Thyroid gland (tissue), 4 donors: ENCODE data around the gene ZNF593. TPM values are rescaled to one million over a fixed set of nuclear protein-coding genes. Genes with fewer than 3 reads are reported as not detected.

Experiments used
- DNase-seq, 2 donors: peaks; one replicate each; pipeline ENCODE4 v3.0.0-alpha.2; 2019
- H3K27ac ChIP-seq, 3 donors: fragments of 200-600 bp; sonication (generic); 1 replicate in 2 of 3; 2 replicates in 1 of 3; pipeline ENCODE4 v1.5.1; 2016 to 2019; ENCODE audit warnings: mild to moderate bottlenecking in 1 of 3, moderate library complexity in 1 of 3
- H3K27me3 ChIP-seq: fragments of 200-600 bp; sonication (generic); one replicate; pipeline ENCODE4 v1.5.1; 2019
- H3K36me3 ChIP-seq, 2 donors: fragments of 200-600 bp; sonication (generic); one replicate each; pipeline ENCODE4 v1.5.1; 2016 to 2019
- H3K4me1 ChIP-seq, 2 donors: fragments of 200-600 bp; sonication (generic); one replicate each; pipeline ENCODE4 v1.5.1; 2017 to 2019
- H3K4me3 ChIP-seq, 3 donors: fragments of 200-600 bp; sonication (generic); replicated peaks in 1 of 3; 1 replicate in 2 of 3; 2 replicates in 1 of 3; pipeline ENCODE4 v1.5.1; 2016; ENCODE audit warnings: mild to moderate bottlenecking in 1 of 3
- H3K9me3 ChIP-seq: fragments of 200-600 bp; sonication (generic); one replicate; pipeline ENCODE4 v1.5.1; 2017
- POLR2A ChIP-seq, 2 donors: fragments of 450-650 bp; IDR thresholded peaks; one replicate each; pipeline ENCODE4 v1.6.1; 2017; ENCODE audit warnings: antibody characterized with exemption in 2 of 2, mild to moderate bottlenecking in 2 of 2, moderate library complexity in 1 of 2
- WGBS, 2 donors: methylation state at CpG; one replicate each; pipeline ENCODE4 v1.1.5; 2017; 5-methylcytosine and 5-hydroxymethylcytosine counted together
- intact Hi-C: fragments of 100-400 bp; cut with DNase I; formaldehyde crosslinking; loops from one replicate; pipeline ENCODE4 v1.15.1; 2023
- total RNA-seq, 4 donors: library from RNA; depleted of rRNA; stranded (reverse); fragments of >200 nt; gene quantifications; one replicate each; pipeline ENCODE4 v1.2.3, GENCODE V29; 2016
- TF ChIP-seq, protein P1 (sequence below), 6 experiments: fragments of 200-600 bp in 3 of 6; fragments of 450-650 bp in 3 of 6; sonication (generic) in 3 of 6; IDR thresholded peaks; one replicate each; pipeline ENCODE4 v1.5.1; 2016 to 2019; ENCODE audit warnings: antibody characterized with exemption in 6 of 6, mild to moderate bottlenecking in 2 of 6, inconsistent platforms in 1 of 6, moderate library complexity in 1 of 6

The ZNF593 gene
- total RNA-seq, 4 donors from 2014 or later, result 18.3 to 65.8 (median 27.3) TPM

DNA sequence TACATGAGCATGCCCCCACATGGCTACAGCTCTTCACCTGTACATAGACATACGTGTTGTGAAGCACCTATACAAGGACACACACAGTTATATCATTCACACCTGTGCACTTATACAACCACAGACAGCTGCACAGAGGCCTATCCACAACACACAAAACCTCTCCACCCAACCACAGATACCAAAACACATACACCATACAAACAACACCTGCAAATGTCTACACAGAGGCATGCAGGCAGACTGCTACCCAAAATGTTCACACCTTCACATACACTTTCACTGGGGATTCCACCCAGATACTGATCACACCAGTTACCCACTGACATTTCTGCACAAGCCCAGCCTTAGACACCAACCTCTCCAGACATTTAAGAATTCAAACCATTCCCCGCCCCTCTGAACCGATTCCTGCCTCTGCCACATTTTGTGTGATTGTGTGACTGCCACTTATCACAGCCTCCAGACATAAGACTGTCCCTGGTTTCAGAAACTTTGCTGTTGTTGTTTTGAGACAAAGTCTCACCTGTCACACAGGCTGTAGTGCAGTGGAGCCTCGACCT, 2.9 kb upstream of the ZNF593 start:
- Histone ChIP-seq H3K27ac (no peak overlapping the region), H3K9me3 (no peaks in the 10 kb centered on the region), H3K27me3 (no peaks in the 10 kb centered on the region), H3K4me3 (no peak overlapping the region), H3K4me1 (peaks cover 16 to 28% of the 10 kb centered on the region in 2 donors), H3K36me3 (no peaks in the 10 kb centered on the region)
- TF ChIP-seq POLR2A (IDR thresholded peaks at IDR 0.05), result no peak
- TF ChIP-seq, protein P1, sequence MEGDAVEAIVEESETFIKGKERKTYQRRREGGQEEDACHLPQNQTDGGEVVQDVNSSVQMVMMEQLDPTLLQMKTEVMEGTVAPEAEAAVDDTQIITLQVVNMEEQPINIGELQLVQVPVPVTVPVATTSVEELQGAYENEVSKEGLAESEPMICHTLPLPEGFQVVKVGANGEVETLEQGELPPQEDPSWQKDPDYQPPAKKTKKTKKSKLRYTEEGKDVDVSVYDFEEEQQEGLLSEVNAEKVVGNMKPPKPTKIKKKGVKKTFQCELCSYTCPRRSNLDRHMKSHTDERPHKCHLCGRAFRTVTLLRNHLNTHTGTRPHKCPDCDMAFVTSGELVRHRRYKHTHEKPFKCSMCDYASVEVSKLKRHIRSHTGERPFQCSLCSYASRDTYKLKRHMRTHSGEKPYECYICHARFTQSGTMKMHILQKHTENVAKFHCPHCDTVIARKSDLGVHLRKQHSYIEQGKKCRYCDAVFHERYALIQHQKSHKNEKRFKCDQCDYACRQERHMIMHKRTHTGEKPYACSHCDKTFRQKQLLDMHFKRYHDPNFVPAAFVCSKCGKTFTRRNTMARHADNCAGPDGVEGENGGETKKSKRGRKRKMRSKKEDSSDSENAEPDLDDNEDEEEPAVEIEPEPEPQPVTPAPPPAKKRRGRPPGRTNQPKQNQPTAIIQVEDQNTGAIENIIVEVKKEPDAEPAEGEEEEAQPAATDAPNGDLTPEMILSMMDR (IDR thresholded peaks at IDR 0.05), result no peak
- intact Hi-C loops, result no loop called here
- 83 to 91% methylated on average over 4 of the region's 4 CpGs for WGBS, 2 donors
- no peak for DNase-seq

DNA sequence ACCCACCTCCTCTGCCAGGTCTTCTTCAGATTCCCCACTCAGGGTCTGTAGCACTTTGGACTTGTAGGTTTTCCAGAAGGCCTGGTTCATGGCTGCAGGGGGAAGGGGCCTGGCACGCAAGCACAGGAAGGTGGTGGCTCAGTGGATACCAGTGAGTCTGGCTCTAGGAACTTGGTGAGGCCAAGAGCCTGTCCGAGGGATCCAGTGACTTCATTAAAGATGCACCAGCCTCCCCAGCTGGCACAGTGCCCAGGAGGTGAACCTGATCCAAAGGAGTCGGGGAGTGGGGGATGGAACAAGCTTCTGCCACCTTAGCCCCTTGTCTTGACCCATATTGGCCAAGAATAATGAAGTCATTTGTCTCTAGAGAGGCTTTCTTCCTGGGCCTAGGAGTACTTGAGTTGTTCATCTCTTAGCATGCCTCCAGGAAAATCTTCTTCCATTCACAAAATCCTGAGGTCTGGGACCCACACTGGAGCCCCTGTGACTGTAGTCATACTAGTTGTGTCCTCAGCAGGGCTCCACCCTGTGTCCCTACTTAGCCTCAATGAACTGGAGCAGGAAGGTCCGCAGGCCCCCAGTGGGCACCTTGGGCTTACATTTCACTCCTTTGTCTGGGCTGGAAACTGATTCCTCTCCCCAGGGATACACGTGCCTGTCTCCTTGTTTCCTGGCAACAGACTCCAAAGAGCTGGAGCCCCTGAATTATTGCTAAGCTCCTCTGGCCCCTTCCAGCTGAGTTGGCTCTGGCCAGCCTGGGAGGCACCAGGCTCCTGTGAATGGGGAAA, 1.1 kb upstream of the ZNF593 start, which contains the start of gene C1orf232:
Gene C1orf232 (minus strand): TSS at position 554 of the 788 bp plus-strand sequence. CDS start 464 bp downstream, at position 90.
- intact Hi-C loops, result no loop called here
- DNase-seq, result peak; percentile 21 to 30
- H3K4me3 ChIP-seq, result peak within 1 kb of the TSS; percentile 56 to 81 (median 58)
- TF ChIP-seq POLR2A (IDR thresholded peaks at IDR 0.05), result no peak
- TF ChIP-seq, protein P1 (IDR thresholded peaks at IDR 0.05), result no peak
- H3K27me3 ChIP-seq, result no peaks in the 10 kb centered on the region
- H3K36me3 ChIP-seq, result no peaks in the 10 kb centered on the region
- 59 to 83% methylated on average over 3 to 4 of the region's 5 CpGs for WGBS, 2 donors
- H3K4me1 ChIP-seq, result peaks cover 16 to 23% of the 10 kb centered on the region in 2 donors
- H3K9me3 ChIP-seq, result no peaks in the 10 kb centered on the region
- H3K27ac ChIP-seq, result peak within 1 kb of the TSS; percentile 39 to 61 (median 50)

DNA sequence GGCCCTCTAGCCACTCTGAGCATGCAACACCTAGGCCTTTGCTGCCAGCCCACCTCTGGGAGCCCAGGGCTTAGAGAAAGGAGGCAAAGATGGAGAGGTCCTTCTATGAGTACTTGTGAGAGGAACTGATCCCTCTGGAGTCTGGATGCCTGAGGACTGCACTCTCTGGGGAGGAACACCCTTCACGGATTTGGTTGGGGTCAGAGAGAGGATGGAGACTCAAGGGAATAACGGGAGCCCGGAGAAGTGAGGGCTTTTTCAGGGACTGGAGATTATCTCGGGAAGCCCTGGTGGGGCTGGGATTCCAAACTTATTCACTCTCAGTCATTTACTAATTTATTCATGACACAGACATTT, 532 bp upstream of the ZNF593 start:
- DNase-seq, result no peak
- Histone ChIP-seq H3K36me3 (no peaks in the 10 kb centered on the region), H3K4me1 (peaks cover 11 to 23% of the 10 kb centered on the region in 2 donors), H3K9me3 (no peaks in the 10 kb centered on the region), H3K27me3 (no peaks in the 10 kb centered on the region), H3K4me3 (no peak overlapping the region), H3K27ac (peak overlapping the region in 2 of 3 donors; percentile 50 to 61)
- no peak for TF ChIP-seq POLR2A (IDR thresholded peaks at IDR 0.05)
- TF ChIP-seq, protein P1 (IDR thresholded peaks at IDR 0.05), result no peak
- intact Hi-C loops, result no loop called here
- 53 to 62% methylated on average over 4 of the region's 4 CpGs for WGBS, 2 donors

DNA sequence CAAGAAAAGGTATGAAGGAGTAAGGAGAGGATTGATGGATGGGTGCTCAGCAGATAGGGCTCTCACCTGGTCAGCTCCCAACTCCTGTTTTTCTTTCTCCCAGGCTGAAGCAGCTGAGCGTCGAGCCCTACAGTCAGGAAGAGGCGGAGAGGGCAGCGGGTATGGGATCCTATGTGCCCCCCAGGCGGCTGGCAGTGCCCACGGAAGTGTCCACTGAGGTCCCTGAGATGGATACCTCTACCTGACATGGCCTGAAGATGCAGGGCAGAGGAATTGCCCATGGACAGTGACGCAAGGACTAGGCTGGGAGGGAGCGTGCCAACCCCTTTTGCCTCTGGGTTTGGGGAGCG, 739 bp downstream of the ZNF593 start:
- peak overlapping the region; percentile 56 to 81 (median 58) for H3K4me3 ChIP-seq
- DNase-seq, result peak in 1 of 2 donors; percentile 13
- WGBS, 2 donors, result 62 to 66% methylated on average over 8 to 9 of the region's 9 CpGs
- intact Hi-C loops, result loop anchor here (5.0 kb wide), 1 partner anchor 62 kb away; the partner anchor contains the start of gene CEP85
- H3K9me3 ChIP-seq, result no peaks in the 10 kb centered on the region
- H3K27ac ChIP-seq, result peak overlapping the region in 2 of 3 donors; percentile 50 to 61
- TF ChIP-seq, protein P1 (IDR thresholded peaks at IDR 0.05), result no peak
- no peak for TF ChIP-seq POLR2A (IDR thresholded peaks at IDR 0.05)
- H3K27me3 ChIP-seq, result no peaks in the 10 kb centered on the region
- H3K4me1 ChIP-seq, result peaks cover 8 to 18% of the 10 kb centered on the region in 2 donors
- no peaks in the 10 kb centered on the region for H3K36me3 ChIP-seq
